Transverse colon (tissue), 4 donors: ENCODE data around the gene HLA-DQB2. TPM values are rescaled to one million over a fixed set of nuclear protein-coding genes. Genes with fewer than 3 reads are reported as not detected.
"Not testable (repeated sequence)": the region's sequence is repeated elsewhere in the genome, so short reads cannot be mapped to it uniquely, and the experiment has no call there.

ENCODE experiments used
- DNase-seq: peaks from one replicate; pipeline ENCODE4 v3.0.0-alpha.2; 2019
- H3K27ac ChIP-seq, 4 donors: fragments of 200-600 bp; sonication (generic); 2 replicates each; pipeline ENCODE4 v1.5.1; 2016 to 2018; ENCODE audit warnings: inconsistent platforms in 4 of 4
- H3K27me3 ChIP-seq: fragments of 200-600 bp; sonication (generic); 2 replicates; pipeline ENCODE4 v1.5.1; 2017; ENCODE audit warnings: inconsistent platforms
- H3K36me3 ChIP-seq, 4 donors: fragments of 200-600 bp; sonication (generic); 2 replicates each; pipeline ENCODE4 v1.5.1; 2017 to 2019; ENCODE audit warnings: inconsistent platforms in 4 of 4
- H3K4me1 ChIP-seq, 4 donors: fragments of 200-600 bp; sonication (generic); 2 replicates each; pipeline ENCODE4 v1.5.1; 2017 to 2020; ENCODE audit warnings: inconsistent platforms in 4 of 4
- H3K4me3 ChIP-seq, 4 donors: fragments of 200-600 bp; sonication (generic); 1 replicate in 1 of 4; 2 replicates in 3 of 4; pipeline versions ENCODE4 v1.5.1 to v1.6.1; 2017 to 2019; ENCODE audit warnings: inconsistent platforms in 4 of 4
- H3K9me3 ChIP-seq, 2 donors: fragments of 200-600 bp; sonication (generic); 2 replicates each; pipeline ENCODE4 v1.5.1; 2017 to 2019; ENCODE audit warnings: inconsistent platforms in 2 of 2
- CTCF ChIP-seq, 5 experiments: fragments of 200-600 bp in 3 of 5; fragments of 450-650 bp in 2 of 5; sonication (generic) in 3 of 5; IDR thresholded peaks; 1 replicate in 2 of 5; 2 replicates in 3 of 5; pipeline ENCODE4 v1.5.1; 2016 to 2017; ENCODE audit warnings: antibody characterized with exemption in 5 of 5, inconsistent platforms in 3 of 5, mild to moderate bottlenecking in 2 of 5, moderate library complexity in 1 of 5
- EP300 ChIP-seq: sonication (generic); formaldehyde crosslinking; IDR thresholded peaks from one replicate; pipeline ENCODE4 v1.6.1; 2017; ENCODE audit warnings: antibody characterized with exemption, low read depth
- POLR2A ChIP-seq: fragments of 450-650 bp; IDR thresholded peaks from one replicate; pipeline ENCODE4 v1.6.1; 2016; ENCODE audit warnings: antibody characterized with exemption, mild to moderate bottlenecking, moderate library complexity
- POLR2AphosphoS5 ChIP-seq, 3 donors: sonication (generic); formaldehyde crosslinking; IDR thresholded peaks; one replicate each; pipeline ENCODE4 v1.6.1; 2016; ENCODE audit warnings: antibody characterized with exemption in 3 of 3
- WGBS, 2 donors: methylation state at CpG; one replicate each; pipeline ENCODE4 v1.1.5; 2018; ENCODE audit warnings: low coverage in 1 of 2; 5-methylcytosine and 5-hydroxymethylcytosine counted together
- in situ Hi-C, 4 donors: fragments of 200-750 bp; cut with MboI; loops; one replicate each; pipeline versions ENCODE4 v1.15.0 to v1.15.1; 2017; ENCODE audit warnings: low sequenced_read_pairs in 3 of 4, low pct_ligation_motif_present in 1 of 4, low pct_unique_long_range_greater_than_20kb in 1 of 4
- intact Hi-C: fragments of 100-400 bp; cut with DNase I; formaldehyde crosslinking; loops from one replicate; pipeline ENCODE4 v1.15.1; 2023; ENCODE audit warnings: low total_unique reads
- total RNA-seq, 4 donors: library from RNA; depleted of rRNA; stranded (reverse); fragments of >200 nt; gene quantifications; one replicate each; pipeline ENCODE4 v1.1.0, GENCODE V29; 2016

HLA-DQB2 gene
- total RNA-seq, 4 donors from 2014 or later: 0.27 to 0.32 TPM; not detected in 2

GRCh38 chr6:32792901-32793435 lies 29.6 kb upstream of the HLA-DQB2 start:
- DNase-seq: no peak
- no peaks in the 10 kb centered on the region for H3K9me3 ChIP-seq
- intact Hi-C loops (no loop called here), in situ Hi-C loops (loop anchor here in 3 of 4 donors (5.0 to 25.0 kb wide), 4 partner anchors 96 to 556 kb away; no protein-coding TSS in a partner anchor)
- WGBS, 2 donors: 53 to 61% methylated on average over 3 of the region's 3 CpGs
- peaks cover 65% of the 10 kb centered on the region for H3K27me3 ChIP-seq
- TF ChIP-seq POLR2A (no peak), CTCF (IDR thresholded peaks at IDR 0.05) (no peak), EP300 (no peak), POLR2AphosphoS5 (IDR thresholded peaks at IDR 0.05) (no peak)
- H3K27ac ChIP-seq: no peak overlapping the region
- H3K36me3 ChIP-seq: no peaks in the 10 kb centered on the region
- H3K4me3 ChIP-seq: no peak overlapping the region
- peaks cover 0 to 7% (median 2%) of the 10 kb centered on the region in 4 donors for H3K4me1 ChIP-seq

- DNase-seq: no peak
- H3K4me3 ChIP-seq: no peak overlapping the region
- peaks cover 0 to 4% (median 0%) of the 10 kb centered on the region in 4 donors for H3K4me1 ChIP-seq
- 42 to 65% methylated on average over 2 of the region's 2 CpGs for WGBS, 2 donors
- H3K27ac ChIP-seq: no peak overlapping the region
- H3K36me3 ChIP-seq: no peaks in the 10 kb centered on the region
- peaks cover 69% of the 10 kb centered on the region for H3K27me3 ChIP-seq
- intact Hi-C loops (no loop called here), in situ Hi-C loops (loop anchor here in 3 of 4 donors (5.0 to 25.0 kb wide), 4 partner anchors 93 to 553 kb away; no protein-coding TSS in a partner anchor)
- no peaks in the 10 kb centered on the region for H3K9me3 ChIP-seq
- TF ChIP-seq EP300: no peak
- no peak for TF ChIP-seq POLR2AphosphoS5 (IDR thresholded peaks at IDR 0.05)
- TF ChIP-seq CTCF (IDR thresholded peaks at IDR 0.05): no peak
- no peak for TF ChIP-seq POLR2A
Measured at GRCh38 chr6:32790306-32790705, 27.0 kb upstream of the HLA-DQB2 start.

- peak; percentile 28 for DNase-seq
- H3K4me3 ChIP-seq: no peak overlapping the region
- peaks cover 0 to 4% (median 0%) of the 10 kb centered on the region in 4 donors for H3K4me1 ChIP-seq
- WGBS, 2 donors: 37 to 63% methylated on average over 2 to 5 of the region's 5 CpGs
- no peaks in the 10 kb centered on the region for H3K9me3 ChIP-seq
- H3K36me3 ChIP-seq: no peaks in the 10 kb centered on the region
- intact Hi-C loops: no loop called here
- peak; percentile 51 to 62 (median 53) for TF ChIP-seq CTCF (IDR thresholded peaks at IDR 0.05)
- no peak for TF ChIP-seq POLR2AphosphoS5 (IDR thresholded peaks at IDR 0.05)
- in situ Hi-C loops: loop anchor here in 1 of 4 donors (25.0 kb wide), 1 partner anchor 549 kb away; no protein-coding TSS in a partner anchor
- H3K27ac ChIP-seq: no peak overlapping the region
- peaks cover 28% of the 10 kb centered on the region for H3K27me3 ChIP-seq
Measured at GRCh38 chr6:32785781-32786533, 22.6 kb upstream of the HLA-DQB2 start.

- H3K36me3 ChIP-seq, H3K4me1 ChIP-seq, H3K27ac ChIP-seq, DNase-seq, H3K4me3 ChIP-seq, intact Hi-C loops, H3K9me3 ChIP-seq: not testable (repeated sequence)
- H3K27me3 ChIP-seq: peaks cover 21% of the 10 kb centered on the region
- in situ Hi-C loops: loop anchor here in 1 of 4 donors (25.0 kb wide), 1 partner anchor 546 kb away; no protein-coding TSS in a partner anchor
Measured at GRCh38 chr6:32782923-32783322, 19.6 kb upstream of the HLA-DQB2 start.
